Chondrocyte (in vitro differentiated cells): ENCODE results near the gene TSHR. TPM values are rescaled to one million over a fixed set of nuclear protein-coding genes. Genes with fewer than 3 reads are reported as not detected.

Experiments
- DNase-seq: peaks from one replicate; pipeline ENCODE4 v3.0.0; 2021; ENCODE audit warnings: mixed read lengths, low spot score
- H3K27ac Mint-ChIP-seq: one replicate; pipeline ENCODE4 v1.8.0; 2021; ENCODE audit warnings: mild to moderate bottlenecking, moderate library complexity, mixed read lengths; ENCODE audit not compliant: unreplicated experiment
- H3K27me3 Mint-ChIP-seq: 2 replicates; pipeline ENCODE4 v1.8.0; 2021; ENCODE audit warnings: low read depth, mixed read lengths
- H3K36me3 Mint-ChIP-seq: 2 replicates; pipeline ENCODE4 v1.8.0; 2021; ENCODE audit warnings: low read depth, mixed read lengths
- H3K4me1 Mint-ChIP-seq: 2 replicates; pipeline ENCODE4 v1.8.0; 2021; ENCODE audit warnings: low read depth, mild to moderate bottlenecking, mixed read lengths
- H3K4me3 Mint-ChIP-seq: one replicate; pipeline ENCODE4 v1.8.0; 2021; ENCODE audit warnings: mild to moderate bottlenecking, moderate library complexity, mixed read lengths; ENCODE audit not compliant: unreplicated experiment
- H3K9me3 Mint-ChIP-seq: 2 replicates; pipeline ENCODE4 v1.8.0; 2021; ENCODE audit warnings: low read depth, mixed read lengths
- CTCF ChIP-seq: fragments of 200-600 bp; sonication (generic); IDR thresholded peaks from 2 replicates; pipeline ENCODE4 v1.5.0; 2021; ENCODE audit warnings: antibody characterized with exemption, mild to moderate bottlenecking, moderate library complexity
- total RNA-seq: library from RNA; stranded (reverse); gene quantifications from 3 replicates; pipeline ENCODE4 v1.2.1, GENCODE V29; 2021

TSHR gene
- total RNA-seq, 1 donor from 2014 or later: not detected

DNA sequence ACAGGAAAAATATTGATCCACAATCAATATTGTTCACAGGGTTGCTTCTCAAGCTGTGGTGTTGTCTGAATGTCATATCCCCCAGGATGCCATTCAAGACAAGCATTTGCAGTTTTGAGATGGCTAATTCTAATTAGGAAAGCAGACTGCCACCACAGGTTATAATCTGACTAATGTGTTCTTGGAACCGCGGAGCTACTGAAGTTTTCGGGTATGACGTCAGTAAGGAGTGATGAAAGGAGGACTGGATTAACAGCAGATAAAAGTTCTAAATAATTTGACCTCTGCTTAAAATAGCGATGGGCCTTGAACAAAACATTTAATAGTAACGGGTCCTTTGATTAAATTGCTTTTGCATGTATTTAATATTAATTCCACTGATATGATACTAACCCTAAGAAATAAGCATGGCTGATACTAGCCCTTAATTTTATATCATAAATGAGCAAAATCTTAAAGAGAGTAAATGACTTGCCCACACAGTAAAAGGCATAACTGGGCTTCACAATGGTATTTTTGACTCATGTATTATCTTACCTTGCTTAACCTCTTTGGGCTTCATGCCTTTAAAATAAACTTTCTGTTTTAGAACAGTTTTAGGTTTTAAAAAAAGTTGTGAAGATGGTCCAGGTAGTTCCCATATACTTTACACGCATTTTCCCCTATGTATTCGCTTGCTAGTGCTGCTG lies 50.3 kb downstream of the TSHR start:
- Mint-ChIP-seq H3K27me3 (peaks cover 9% of the 10 kb centered on the region), H3K27ac (no peak overlapping the region), H3K9me3 (no peaks in the 10 kb centered on the region), H3K36me3 (no peaks in the 10 kb centered on the region), H3K4me1 (no peaks in the 10 kb centered on the region), H3K4me3 (no peak overlapping the region)
- no peak for DNase-seq
- no peak for TF ChIP-seq CTCF

DNA sequence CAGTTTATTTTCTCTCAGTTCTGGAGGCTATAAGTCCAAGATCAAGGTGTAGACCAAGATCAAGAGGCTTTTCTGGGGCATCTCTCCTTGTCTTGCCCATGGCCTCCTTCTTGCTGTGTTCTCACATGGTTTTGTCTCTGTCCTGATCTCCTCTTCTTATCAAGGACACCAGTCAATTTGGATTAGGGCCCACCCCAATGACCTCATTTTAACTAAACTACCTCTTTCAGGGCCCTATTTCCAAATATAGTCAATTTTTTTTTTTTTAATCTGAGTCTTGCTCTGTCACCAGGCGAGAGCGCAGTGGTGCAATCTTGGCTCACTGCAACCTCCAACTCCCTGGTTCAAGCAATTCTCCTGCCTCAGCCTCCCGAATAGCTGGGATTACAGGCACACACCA lies 50.8 kb downstream of the TSHR start:
- no peak for DNase-seq
- Mint-ChIP-seq H3K36me3 (no peaks in the 10 kb centered on the region), H3K4me3 (no peak overlapping the region), H3K27ac (no peak overlapping the region), H3K27me3 (peaks cover 6% of the 10 kb centered on the region), H3K4me1 (no peaks in the 10 kb centered on the region), H3K9me3 (no peaks in the 10 kb centered on the region)
- TF ChIP-seq CTCF: no peak

GRCh38 chr14:81007131-81007530 lies 51.7 kb downstream of the TSHR start:
- TF ChIP-seq CTCF: no peak
- H3K27ac Mint-ChIP-seq: no peak overlapping the region

GRCh38 chr14:81009346-81009745 lies 53.9 kb downstream of the TSHR start:
- no peak for TF ChIP-seq CTCF
- H3K27ac Mint-ChIP-seq: no peak overlapping the region
- no peak overlapping the region for H3K4me3 Mint-ChIP-seq
- H3K36me3 Mint-ChIP-seq: no peaks in the 10 kb centered on the region
- H3K9me3 Mint-ChIP-seq: no peaks in the 10 kb centered on the region
- DNase-seq: no peak
- H3K27me3 Mint-ChIP-seq: no peaks in the 10 kb centered on the region
- H3K4me1 Mint-ChIP-seq: no peaks in the 10 kb centered on the region

More at GRCh38 chr14:81007131-81007530, 51.7 kb downstream of the TSHR start:
- H3K4me3 Mint-ChIP-seq: no peak overlapping the region
- no peaks in the 10 kb centered on the region for H3K4me1 Mint-ChIP-seq
- H3K9me3 Mint-ChIP-seq: no peaks in the 10 kb centered on the region
- peaks cover 2% of the 10 kb centered on the region for H3K27me3 Mint-ChIP-seq
- DNase-seq: no peak
- no peaks in the 10 kb centered on the region for H3K36me3 Mint-ChIP-seq

GRCh38 chr14:81018251-81018650 lies 62.8 kb downstream of the TSHR start:
- H3K4me3 Mint-ChIP-seq: no peak overlapping the region
- H3K27me3 Mint-ChIP-seq: peaks cover 8% of the 10 kb centered on the region
- H3K27ac Mint-ChIP-seq: no peak overlapping the region
- no peaks in the 10 kb centered on the region for H3K36me3 Mint-ChIP-seq
- DNase-seq: no peak
- no peak for TF ChIP-seq CTCF
- no peaks in the 10 kb centered on the region for H3K9me3 Mint-ChIP-seq
- H3K4me1 Mint-ChIP-seq: no peaks in the 10 kb centered on the region
